Lower leg skin (tissue), 3 donors: ENCODE data around the gene GALNT11.

Source experiments
- CTCF ChIP-seq, 3 donors: fragments of 450-650 bp; IDR thresholded peaks; one replicate each; pipeline ENCODE4 v1.5.1; 2016; ENCODE audit warnings: antibody characterized with exemption in 3 of 3, mild to moderate bottlenecking in 3 of 3, moderate library complexity in 2 of 3
- POLR2A ChIP-seq, 2 donors: fragments of 450-650 bp; IDR thresholded peaks; one replicate each; pipeline ENCODE4 v1.6.1; 2016 to 2017; ENCODE audit warnings: antibody characterized with exemption in 2 of 2, mild to moderate bottlenecking in 1 of 2, moderate library complexity in 1 of 2

- TF ChIP-seq POLR2A (IDR thresholded peaks at IDR 0.05): no peak
- TF ChIP-seq CTCF (IDR thresholded peaks at IDR 0.05): no peak
Measured at GRCh38 chr7:152046531-152046930, 21.1 kb downstream of the GALNT11 start.
